Loucy (cell line): ENCODE measurements around the gene CSF1.

ENCODE experiments used
- H2AFZ ChIP-seq: fragments of 200-600 bp; sonication (generic); 2 replicates; pipeline ENCODE4 v1.6.0; 2016; ENCODE audit warnings: antibody characterized with exemption, mild to moderate bottlenecking, low read length, moderate library complexity
- H3F3A ChIP-seq: fragments of 200-600 bp; 2 replicates; pipeline ENCODE4 v1.6.0; 2016; ENCODE audit warnings: antibody characterized with exemption, low read depth, mild to moderate bottlenecking
- H3K27me3 ChIP-seq: fragments of 200-600 bp; sonication (generic); 2 replicates; pipeline ENCODE4 v1.6.1; 2014; ENCODE audit warnings: low read length, mild to moderate bottlenecking; ENCODE audit not compliant: insufficient read depth, poor library complexity, severe bottlenecking
- H3K36me3 ChIP-seq: fragments of 200-600 bp; sonication (generic); 2 replicates; pipeline ENCODE4 v1.6.1; 2016; ENCODE audit warnings: low read length; ENCODE audit not compliant: insufficient read depth
- H3K4me1 ChIP-seq: fragments of 200-600 bp; sonication (generic); 2 replicates; pipeline ENCODE4 v1.5.1; 2014; ENCODE audit warnings: low read length, mild to moderate bottlenecking; ENCODE audit not compliant: insufficient read depth, poor library complexity, severe bottlenecking
- H3K4me2 ChIP-seq: fragments of 200-600 bp; sonication (generic); 2 replicates; pipeline ENCODE4 v1.6.0; 2014; ENCODE audit warnings: antibody characterized with exemption, low read length, low read depth, mild to moderate bottlenecking; ENCODE audit not compliant: poor library complexity, severe bottlenecking
- H3K4me3 ChIP-seq: fragments of 200-600 bp; sonication (generic); 2 replicates; pipeline ENCODE4 v1.5.1; 2014; ENCODE audit warnings: low read length, mild to moderate bottlenecking, mixed read lengths; ENCODE audit not compliant: poor library complexity, severe bottlenecking
- H3K79me2 ChIP-seq: fragments of 200-600 bp; sonication (generic); 2 replicates; pipeline ENCODE4 v1.6.1; 2014; ENCODE audit warnings: low read length; ENCODE audit not compliant: insufficient read depth
- H3K9ac ChIP-seq: fragments of 200-600 bp; sonication (generic); 2 replicates; pipeline ENCODE4 v1.6.0; 2014; ENCODE audit warnings: mild to moderate bottlenecking, low read depth, low read length, moderate library complexity; ENCODE audit not compliant: poor library complexity, severe bottlenecking
- H3K9me2 ChIP-seq: fragments of 200-600 bp; sonication (generic); replicated peaks from 2 replicates; pipeline ENCODE4 v1.6.1; 2016; ENCODE audit warnings: low read depth, low read length, mixed read lengths
- H3K9me3 ChIP-seq: fragments of 200-600 bp; sonication (generic); 2 replicates; pipeline ENCODE4 v1.6.1; 2014; ENCODE audit warnings: mild to moderate bottlenecking, antibody characterized with exemption, low read length, low read depth; ENCODE audit not compliant: insufficient read depth
- H4K20me1 ChIP-seq: fragments of 200-600 bp; sonication (generic); 2 replicates; pipeline ENCODE4 v1.6.0; 2014; ENCODE audit warnings: antibody characterized with exemption, low read length, mild to moderate bottlenecking; ENCODE audit not compliant: insufficient read depth, poor library complexity, severe bottlenecking
- CTCF ChIP-seq: fragments of 200-600 bp; sonication (generic); conservative IDR thresholded peaks from 2 replicates; pipeline ENCODE4 v1.5.1; 2014; ENCODE audit warnings: mild to moderate bottlenecking, antibody characterized with exemption, low read length
- EZH2phosphoT487 ChIP-seq: fragments of 200-600 bp; IDR thresholded peaks from 2 replicates; pipeline ENCODE4 v1.6.1; 2018; ENCODE audit warnings: antibody characterized with exemption, mild to moderate bottlenecking, moderate library complexity, borderline replicate concordance

Gene CSF1

GRCh38 chr1:109976762-109977161 lies 66.1 kb downstream of the CSF1 start:
- H3F3A ChIP-seq: no peaks in the 10 kb centered on the region
- H3K4me1 ChIP-seq: no peaks in the 10 kb centered on the region
- no peak overlapping the region for H3K4me3 ChIP-seq
- no peak overlapping the region for H3K4me2 ChIP-seq
- no peaks in the 10 kb centered on the region for H3K9me2 ChIP-seq
- no peaks in the 10 kb centered on the region for H3K27me3 ChIP-seq
- TF ChIP-seq EZH2phosphoT487 (no peak), CTCF (no peak)
- no peak overlapping the region for H2AFZ ChIP-seq
- no peaks in the 10 kb centered on the region for H3K79me2 ChIP-seq
- no peak overlapping the region for H3K9ac ChIP-seq
- no peaks in the 10 kb centered on the region for H3K36me3 ChIP-seq
- no peaks in the 10 kb centered on the region for H4K20me1 ChIP-seq
- no peaks in the 10 kb centered on the region for H3K9me3 ChIP-seq

DNA sequence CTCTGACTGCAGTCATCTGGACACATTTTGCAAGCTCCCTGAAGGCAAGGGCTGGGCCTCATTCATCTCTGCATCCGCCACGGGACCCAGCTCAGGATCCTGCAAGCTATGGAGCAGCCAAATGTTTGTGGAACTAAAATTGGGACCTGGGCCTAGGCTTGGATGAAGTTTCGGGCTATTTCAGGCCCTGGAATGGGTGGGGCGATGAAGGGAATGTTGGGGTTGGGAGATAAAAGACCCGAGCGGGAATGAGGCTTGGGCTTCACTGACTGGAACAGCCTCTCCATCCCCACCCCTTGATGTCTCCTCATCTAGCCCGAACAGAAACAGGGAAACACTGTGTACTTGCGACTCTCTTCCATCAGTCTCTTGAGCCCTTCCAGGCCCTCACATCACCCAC lies 66.6 kb downstream of the CSF1 start:
- H3F3A ChIP-seq: no peaks in the 10 kb centered on the region
- no peaks in the 10 kb centered on the region for H4K20me1 ChIP-seq
- TF ChIP-seq CTCF (no peak), EZH2phosphoT487 (no peak)
- H3K4me2 ChIP-seq: no peak overlapping the region
- no peak overlapping the region for H3K9ac ChIP-seq
- no peaks in the 10 kb centered on the region for H3K27me3 ChIP-seq
- no peaks in the 10 kb centered on the region for H3K79me2 ChIP-seq
- H3K4me3 ChIP-seq: no peak overlapping the region
- H3K9me2 ChIP-seq: no peaks in the 10 kb centered on the region
- no peaks in the 10 kb centered on the region for H3K4me1 ChIP-seq
- no peak overlapping the region for H2AFZ ChIP-seq
- H3K9me3 ChIP-seq: no peaks in the 10 kb centered on the region
- H3K36me3 ChIP-seq: no peaks in the 10 kb centered on the region

DNA sequence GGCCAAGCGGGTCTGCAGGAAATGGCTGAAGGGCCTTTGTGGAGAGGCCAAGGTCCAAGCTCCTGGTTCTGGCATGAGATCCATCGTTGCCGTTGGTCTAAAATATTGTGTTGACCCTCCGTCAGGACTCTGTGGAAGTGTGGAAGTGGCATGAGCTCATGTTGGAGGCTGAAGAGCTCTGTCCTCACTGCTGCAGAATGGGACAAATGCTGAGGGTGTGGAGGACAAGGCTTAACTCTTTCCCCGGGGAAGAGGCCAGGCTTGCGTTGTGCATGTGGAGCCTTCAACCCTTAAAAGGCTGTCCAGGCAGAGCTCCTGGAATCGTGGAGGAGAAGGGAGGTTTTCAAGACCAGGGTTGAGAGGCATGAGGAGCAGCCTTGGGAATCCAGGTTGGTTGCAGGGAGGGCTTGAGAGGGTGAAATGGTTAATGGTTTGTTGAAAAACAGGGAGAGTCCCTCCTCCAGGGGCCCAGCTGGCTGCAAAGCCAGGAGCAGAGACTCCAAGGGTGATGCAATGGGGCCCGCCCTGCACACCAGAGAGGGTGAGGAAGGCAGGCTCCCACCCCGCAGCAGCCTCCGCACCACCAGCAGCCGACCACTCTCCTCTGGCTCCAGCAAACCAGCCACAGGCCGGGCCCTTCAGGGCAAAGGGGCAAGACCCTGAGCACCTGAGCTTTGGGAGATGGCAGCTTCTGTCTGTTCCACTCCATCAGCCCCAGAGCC lies 67.2 kb downstream of the CSF1 start:
- Histone ChIP-seq H3K9me2 (no peaks in the 10 kb centered on the region), H3K4me3 (no peak overlapping the region), H3K79me2 (no peaks in the 10 kb centered on the region), H3K36me3 (no peaks in the 10 kb centered on the region), H3K4me1 (no peaks in the 10 kb centered on the region), H3K9me3 (no peaks in the 10 kb centered on the region), H2AFZ (no peak overlapping the region), H3K4me2 (no peak overlapping the region), H3K9ac (no peak overlapping the region), H3F3A (no peaks in the 10 kb centered on the region), H4K20me1 (no peaks in the 10 kb centered on the region), H3K27me3 (no peaks in the 10 kb centered on the region)
- TF ChIP-seq EZH2phosphoT487: no peak
- no peak for TF ChIP-seq CTCF
